Liver (tissue), 9 donors: ENCODE data around the gene ARIH2. TPM values are rescaled to one million over a fixed set of nuclear protein-coding genes. Genes with fewer than 3 reads are reported as not detected.

Experiments
- DNase-seq: peaks from one replicate; pipeline ENCODE4 v3.0.0-alpha.2; 2017; ENCODE audit warnings: low spot score
- H3K27ac ChIP-seq, 2 donors: one replicate each; pipeline ENCODE4 v1.7.0; 2013; ENCODE audit warnings: inconsistent platforms in 2 of 2, low read length in 2 of 2, control low read depth in 1 of 2, low read depth in 1 of 2, mild to moderate bottlenecking in 1 of 2
- H3K27me3 ChIP-seq, 4 donors: one replicate each; pipeline versions ENCODE4 v1.6.1 to v1.7.0; 2013; ENCODE audit warnings: low read length in 3 of 4, inconsistent platforms in 1 of 4, mild to moderate bottlenecking in 1 of 4, moderate library complexity in 1 of 4; ENCODE audit not compliant: control insufficient read depth in 4 of 4, insufficient read depth in 4 of 4
- H3K36me3 ChIP-seq, 4 donors: one replicate each; pipeline versions ENCODE4 v1.6.1 to v1.7.0; 2013; ENCODE audit warnings: low read length in 3 of 4, mild to moderate bottlenecking in 3 of 4, low read depth in 1 of 4, moderate library complexity in 1 of 4; ENCODE audit not compliant: control insufficient read depth in 4 of 4, insufficient read depth in 3 of 4
- H3K4me1 ChIP-seq, 4 donors: one replicate each; pipeline versions ENCODE4 v1.6.1 to v1.7.0; 2013; ENCODE audit warnings: low read length in 3 of 4, mild to moderate bottlenecking in 3 of 4, moderate library complexity in 1 of 4; ENCODE audit not compliant: control insufficient read depth in 4 of 4, insufficient read depth in 4 of 4
- H3K4me3 ChIP-seq, 3 donors: one replicate each; pipeline versions ENCODE4 v1.6.1 to v1.7.0; 2013; ENCODE audit warnings: low read length in 3 of 3, control low read depth in 1 of 3, low read depth in 1 of 3, mild to moderate bottlenecking in 1 of 3
- H3K9ac ChIP-seq, 2 donors: one replicate each; pipeline ENCODE4 v1.7.0; 2013; ENCODE audit warnings: low read length in 2 of 2, mild to moderate bottlenecking in 2 of 2, moderate library complexity in 2 of 2, control low read depth in 1 of 2, low read depth in 1 of 2
- H3K9me3 ChIP-seq, 4 donors: one replicate each; pipeline versions ENCODE4 v1.6.1 to v1.7.0; 2013; ENCODE audit warnings: low read length in 3 of 4; ENCODE audit not compliant: control insufficient read depth in 4 of 4
- EGR1 ChIP-seq, 2 donors: IDR thresholded peaks; 2 replicates each; pipeline ENCODE4 v1.6.1; 2016 to 2018; ENCODE audit warnings: antibody characterized with exemption in 2 of 2, low read depth in 2 of 2
- GABPA ChIP-seq, 2 donors: IDR thresholded peaks in 1 of 2; conservative IDR thresholded peaks in 1 of 2; 2 replicates each; pipeline ENCODE4 v1.6.1; 2016; ENCODE audit warnings: antibody characterized with exemption in 2 of 2, mild to moderate bottlenecking in 1 of 2, moderate library complexity in 1 of 2
- RAD21 ChIP-seq, 2 donors: IDR thresholded peaks; 2 replicates each; pipeline ENCODE4 v1.6.1; 2016; ENCODE audit warnings: antibody characterized with exemption in 2 of 2, mild to moderate bottlenecking in 2 of 2
- SP1 ChIP-seq: IDR thresholded peaks from 2 replicates; pipeline ENCODE4 v1.6.1; 2018; ENCODE audit warnings: antibody characterized with exemption, mild to moderate bottlenecking
- YY1 ChIP-seq: IDR thresholded peaks from 2 replicates; pipeline ENCODE4 v1.6.1; 2016; ENCODE audit warnings: antibody characterized with exemption, mild to moderate bottlenecking
- WGBS: extraction: QIAGEN DNeasy Blood & Tissue Kit; methylation state at CpG from one replicate; pipeline ENCODE4 v1.1.7; 2013; 5-methylcytosine and 5-hydroxymethylcytosine counted together
- polyA plus RNA-seq, 2 donors: library from polyadenylated mRNA; stranded (reverse) in 1 of 2; unstranded in 1 of 2; fragments of 200-250 nt in 1 of 2; fragments of >200 nt in 1 of 2; fragmentation: Nextera tagmentation in 1 of 2; extraction: Ambion mirVana in 1 of 2; gene quantifications; one replicate each; pipeline versions ENCODE4 v1.2.1 to v1.2.3, GENCODE V29; 2013 to 2015
- total RNA-seq, 2 donors: library from RNA; depleted of rRNA; stranded (reverse); fragments of >200 nt; gene quantifications; one replicate each; pipeline ENCODE4 v1.2.3, GENCODE V29; 2014
- TF ChIP-seq, protein P1 (sequence below): fragments of 150-350 bp; IDR thresholded peaks from 2 replicates; pipeline ENCODE4 v1.5.1; 2017; ENCODE audit warnings: improper control_type of control experiment, low read depth, low read length; ENCODE audit not compliant: missing input control
- TF ChIP-seq, protein P2 (sequence below): IDR thresholded peaks from 2 replicates; pipeline ENCODE4 v1.6.1; 2016; ENCODE audit warnings: antibody characterized with exemption
- donor health status: healthy.
- donor health status: healthy.
- donor health status: healthy.
- donor health status: healthy.
- donor health status: healthy.

Gene ARIH2
- total and polyA plus RNA-seq, 4 donors, result 24.8 to 63.5 (median 31.0) TPM

DNA sequence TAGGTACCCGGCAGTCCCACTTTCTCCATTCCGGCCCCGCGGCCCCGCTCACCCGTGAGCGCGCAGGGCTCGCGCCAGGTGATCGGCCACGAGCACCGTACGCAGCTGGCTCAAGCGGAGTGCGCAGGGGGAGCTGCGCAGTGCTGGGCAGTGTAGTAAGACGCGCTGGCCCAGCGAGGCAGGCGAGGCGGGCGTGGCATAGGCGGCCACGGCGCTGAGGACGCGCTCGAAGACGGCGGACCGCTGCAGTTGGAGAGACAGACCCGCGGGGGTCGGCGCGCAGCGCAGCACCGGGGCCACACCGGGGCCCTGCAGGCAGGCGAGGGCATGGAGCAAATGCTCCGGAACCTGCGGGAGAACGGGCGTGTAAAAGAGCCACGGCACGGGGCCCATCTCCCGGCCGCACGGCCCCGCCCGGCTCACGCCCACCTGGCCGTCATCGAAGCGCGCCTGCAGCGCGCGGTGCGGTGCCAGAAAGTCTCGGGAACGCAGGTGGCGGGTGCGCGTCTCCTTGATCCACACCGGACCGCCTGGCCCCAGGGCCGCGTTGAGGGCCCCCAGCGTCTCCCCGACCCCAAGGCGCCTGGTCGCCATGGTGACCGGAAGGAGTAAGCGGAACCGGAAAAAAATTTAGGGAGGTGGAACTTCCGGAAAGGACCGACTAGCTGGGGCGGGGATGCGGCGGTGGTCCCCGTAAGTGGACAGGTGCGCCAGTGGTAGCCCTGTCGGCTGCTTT is 99.5 kb downstream of the ARIH2 start, which contains the start of gene DALRD3:
DALRD3 (minus strand) TSS at position 610 of the 736 bp plus-strand sequence; CDS start at position 594, 16 bp downstream.
- peaks cover 7 to 27% (median 15%) of the 10 kb centered on the region in 4 donors for H3K36me3 ChIP-seq
- under 1% methylated on average over 85 of the region's 85 CpGs for WGBS
- H3K9me3 ChIP-seq, result no peaks in the 10 kb centered on the region
- DNase-seq, result peak; percentile 71
- no peak for TF ChIP-seq SP1
- peak in 1 of 2 donors; percentile 91 for TF ChIP-seq GABPA (IDR thresholded peaks at IDR 0.05 in 1 of 2, conservative IDR thresholded peaks at IDR 0.05 in 1 of 2)
- TF ChIP-seq RAD21 (IDR thresholded peaks at IDR 0.05), result no peak
- no peak for TF ChIP-seq EGR1 (IDR thresholded peaks at IDR 0.05; ENCODE audit: low read depth in 2 of 2)
- TF ChIP-seq, protein P1, sequence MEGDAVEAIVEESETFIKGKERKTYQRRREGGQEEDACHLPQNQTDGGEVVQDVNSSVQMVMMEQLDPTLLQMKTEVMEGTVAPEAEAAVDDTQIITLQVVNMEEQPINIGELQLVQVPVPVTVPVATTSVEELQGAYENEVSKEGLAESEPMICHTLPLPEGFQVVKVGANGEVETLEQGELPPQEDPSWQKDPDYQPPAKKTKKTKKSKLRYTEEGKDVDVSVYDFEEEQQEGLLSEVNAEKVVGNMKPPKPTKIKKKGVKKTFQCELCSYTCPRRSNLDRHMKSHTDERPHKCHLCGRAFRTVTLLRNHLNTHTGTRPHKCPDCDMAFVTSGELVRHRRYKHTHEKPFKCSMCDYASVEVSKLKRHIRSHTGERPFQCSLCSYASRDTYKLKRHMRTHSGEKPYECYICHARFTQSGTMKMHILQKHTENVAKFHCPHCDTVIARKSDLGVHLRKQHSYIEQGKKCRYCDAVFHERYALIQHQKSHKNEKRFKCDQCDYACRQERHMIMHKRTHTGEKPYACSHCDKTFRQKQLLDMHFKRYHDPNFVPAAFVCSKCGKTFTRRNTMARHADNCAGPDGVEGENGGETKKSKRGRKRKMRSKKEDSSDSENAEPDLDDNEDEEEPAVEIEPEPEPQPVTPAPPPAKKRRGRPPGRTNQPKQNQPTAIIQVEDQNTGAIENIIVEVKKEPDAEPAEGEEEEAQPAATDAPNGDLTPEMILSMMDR, result no peak
- TF ChIP-seq YY1, result peak; percentile 9
- H3K27ac ChIP-seq, result peak within 1 kb of the TSS; percentile 46 to 53
- peaks cover 11 to 43% (median 35%) of the 10 kb centered on the region in 4 donors for H3K4me1 ChIP-seq
- peak within 1 kb of the TSS; percentile 15 to 67 for H3K9ac ChIP-seq
- peak within 1 kb of the TSS; percentile 55 to 95 (median 89) for H3K4me3 ChIP-seq
- H3K27me3 ChIP-seq, result no peaks in the 10 kb centered on the region

DNA sequence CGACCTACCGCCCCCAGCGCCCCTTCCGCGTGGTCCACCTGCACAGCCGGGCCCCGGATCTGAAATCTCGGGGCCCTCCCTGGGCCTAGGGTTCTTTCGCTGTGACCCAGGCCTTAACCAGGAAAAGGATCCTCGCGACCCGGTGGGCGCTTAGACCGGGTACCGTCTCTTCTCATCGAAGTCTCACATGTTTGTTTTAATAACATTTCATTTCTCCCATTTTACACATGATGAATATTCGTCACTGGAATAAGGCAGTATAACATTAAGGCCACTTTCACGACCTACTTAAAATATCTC is 100.0 kb downstream of the ARIH2 start:
- TF ChIP-seq RAD21 (IDR thresholded peaks at IDR 0.05), result no peak
- TF ChIP-seq GABPA (IDR thresholded peaks at IDR 0.05 in 1 of 2, conservative IDR thresholded peaks at IDR 0.05 in 1 of 2), result peak in 1 of 2 donors; percentile 64
- peaks cover 7 to 30% (median 16%) of the 10 kb centered on the region in 4 donors for H3K36me3 ChIP-seq
- 2% methylated on average over 18 of the region's 18 CpGs for WGBS
- peak overlapping the region; percentile 55 to 95 (median 89) for H3K4me3 ChIP-seq
- peak overlapping the region; percentile 15 to 67 for H3K9ac ChIP-seq
- peaks cover 14 to 45% (median 37%) of the 10 kb centered on the region in 4 donors for H3K4me1 ChIP-seq
- DNase-seq, result no peak
- peak overlapping the region; percentile 30 to 53 for H3K27ac ChIP-seq
- H3K27me3 ChIP-seq, result no peaks in the 10 kb centered on the region
- no peaks in the 10 kb centered on the region for H3K9me3 ChIP-seq

DNA sequence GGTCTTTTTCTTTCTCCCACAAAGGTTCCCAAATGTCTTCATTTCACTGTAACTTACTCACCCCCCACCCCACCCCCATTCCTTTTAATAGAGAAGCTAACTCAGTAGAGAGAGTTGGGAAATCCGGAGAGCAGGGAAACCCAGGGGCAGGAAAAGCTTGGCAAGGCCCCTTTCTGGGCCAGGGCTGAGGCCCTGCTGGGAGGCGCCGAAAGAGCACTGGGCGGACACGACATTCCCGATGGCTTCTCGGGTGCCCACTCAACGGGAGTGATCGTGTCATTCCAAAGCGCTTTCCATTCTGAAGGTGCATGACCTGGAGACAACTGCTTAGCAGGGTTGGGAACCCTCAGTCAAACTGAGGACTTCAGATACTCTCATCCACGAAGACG is 101.3 kb downstream of the ARIH2 start:
- H3K27ac ChIP-seq, result peak overlapping the region; percentile 15 to 97
- peaks cover 14 to 51% (median 37%) of the 10 kb centered on the region in 4 donors for H3K4me1 ChIP-seq
- no peaks in the 10 kb centered on the region for H3K9me3 ChIP-seq
- peaks cover 2 to 29% (median 24%) of the 10 kb centered on the region in 4 donors for H3K36me3 ChIP-seq
- no peaks in the 10 kb centered on the region for H3K27me3 ChIP-seq
- H3K4me3 ChIP-seq, result peak overlapping the region in 2 of 3 donors; percentile 58 to 70
- TF ChIP-seq YY1 (no peak), RAD21 (IDR thresholded peaks at IDR 0.05) (no peak)
- TF ChIP-seq, protein P2, sequence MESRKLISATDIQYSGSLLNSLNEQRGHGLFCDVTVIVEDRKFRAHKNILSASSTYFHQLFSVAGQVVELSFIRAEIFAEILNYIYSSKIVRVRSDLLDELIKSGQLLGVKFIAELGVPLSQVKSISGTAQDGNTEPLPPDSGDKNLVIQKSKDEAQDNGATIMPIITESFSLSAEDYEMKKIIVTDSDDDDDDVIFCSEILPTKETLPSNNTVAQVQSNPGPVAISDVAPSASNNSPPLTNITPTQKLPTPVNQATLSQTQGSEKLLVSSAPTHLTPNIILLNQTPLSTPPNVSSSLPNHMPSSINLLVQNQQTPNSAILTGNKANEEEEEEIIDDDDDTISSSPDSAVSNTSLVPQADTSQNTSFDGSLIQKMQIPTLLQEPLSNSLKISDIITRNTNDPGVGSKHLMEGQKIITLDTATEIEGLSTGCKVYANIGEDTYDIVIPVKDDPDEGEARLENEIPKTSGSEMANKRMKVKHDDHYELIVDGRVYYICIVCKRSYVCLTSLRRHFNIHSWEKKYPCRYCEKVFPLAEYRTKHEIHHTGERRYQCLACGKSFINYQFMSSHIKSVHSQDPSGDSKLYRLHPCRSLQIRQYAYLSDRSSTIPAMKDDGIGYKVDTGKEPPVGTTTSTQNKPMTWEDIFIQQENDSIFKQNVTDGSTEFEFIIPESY, result no peak
- WGBS, result 38% methylated on average over 12 of the region's 12 CpGs
- peak overlapping the region in 1 of 2 donors; percentile 96 for H3K9ac ChIP-seq
- DNase-seq, result no peak
